Left lung (tissue), 10 donors: Measurements from ENCODE around the gene B9D1. TPM values are rescaled to one million over a fixed set of nuclear protein-coding genes. Genes with fewer than 3 reads are reported as not detected.

ENCODE experiments used
- ATAC-seq: fragments of 200-7000 bp; cut with Tn5 transposase; one replicate; pipeline ENCODE4 v1.9.1; 2020; ENCODE audit warnings: moderate library complexity
- DNase-seq, 4 donors: peaks; one replicate each; pipeline ENCODE4 v3.0.0-alpha.2; 2013 to 2020
- H3K27ac ChIP-seq, 2 donors: fragments of 200-600 bp; sonication (generic) in 1 of 2; one replicate each; pipeline versions ENCODE4 v1.5.0 to v1.8.0; 2020 to 2021
- H3K27me3 ChIP-seq, 2 donors: fragments of 200-600 bp; sonication (generic) in 1 of 2; one replicate each; pipeline versions ENCODE4 v1.5.0 to v1.8.0; 2020 to 2021
- H3K36me3 ChIP-seq, 2 donors: fragments of 200-600 bp; sonication (generic) in 1 of 2; one replicate each; pipeline versions ENCODE4 v1.5.0 to v1.8.0; 2020 to 2021
- H3K4me1 ChIP-seq, 2 donors: fragments of 200-600 bp; one replicate each; pipeline ENCODE4 v1.8.0; 2021
- H3K4me3 ChIP-seq, 2 donors: fragments of 200-600 bp; sonication (generic) in 1 of 2; one replicate each; pipeline versions ENCODE4 v1.5.0 to v1.8.0; 2020 to 2021; ENCODE audit warnings: mild to moderate bottlenecking in 1 of 2
- H3K9me3 ChIP-seq, 2 donors: fragments of 200-600 bp; sonication (generic) in 1 of 2; one replicate each; pipeline versions ENCODE4 v1.5.0 to v1.8.0; 2020 to 2021
- intact Hi-C, 2 donors: fragments of 100-400 bp; cut with DNase I; formaldehyde crosslinking; loops; one replicate each; pipeline versions ENCODE4 v1.11.2 to v1.14.2; 2022
- polyA plus RNA-seq, 6 donors: library from polyadenylated mRNA; unstranded; fragments of 120-200 nt; gene quantifications; one replicate each; pipeline ENCODE4 v1.2.1, GENCODE V29; 2013; ENCODE audit not compliant: insufficient read length in 6 of 6
- total RNA-seq, 2 donors: library from RNA; stranded (reverse); fragmentation: NEBNext Ultra II Directional; extraction: Animal tissue kit (Norgen Biotek cat#: 25700); gene quantifications; one replicate each; pipeline ENCODE4 v1.2.1, GENCODE V29; 2021
- TF ChIP-seq, protein P1 (sequence below), 2 donors: fragments of 200-600 bp; sonication (generic) in 1 of 2; IDR thresholded peaks; one replicate each; pipeline versions ENCODE4 v1.5.0 to v1.8.0; 2021; ENCODE audit warnings: antibody characterized with exemption in 2 of 2
- donor health status: DM: no; HTN: yes; CAD: no.
- donor health status: DM: no; HTN: no; CAD: no.

The B9D1 gene
- total and polyA plus RNA-seq, 8 donors, result 11.4 to 24.1 (median 21.1) TPM

DNA sequence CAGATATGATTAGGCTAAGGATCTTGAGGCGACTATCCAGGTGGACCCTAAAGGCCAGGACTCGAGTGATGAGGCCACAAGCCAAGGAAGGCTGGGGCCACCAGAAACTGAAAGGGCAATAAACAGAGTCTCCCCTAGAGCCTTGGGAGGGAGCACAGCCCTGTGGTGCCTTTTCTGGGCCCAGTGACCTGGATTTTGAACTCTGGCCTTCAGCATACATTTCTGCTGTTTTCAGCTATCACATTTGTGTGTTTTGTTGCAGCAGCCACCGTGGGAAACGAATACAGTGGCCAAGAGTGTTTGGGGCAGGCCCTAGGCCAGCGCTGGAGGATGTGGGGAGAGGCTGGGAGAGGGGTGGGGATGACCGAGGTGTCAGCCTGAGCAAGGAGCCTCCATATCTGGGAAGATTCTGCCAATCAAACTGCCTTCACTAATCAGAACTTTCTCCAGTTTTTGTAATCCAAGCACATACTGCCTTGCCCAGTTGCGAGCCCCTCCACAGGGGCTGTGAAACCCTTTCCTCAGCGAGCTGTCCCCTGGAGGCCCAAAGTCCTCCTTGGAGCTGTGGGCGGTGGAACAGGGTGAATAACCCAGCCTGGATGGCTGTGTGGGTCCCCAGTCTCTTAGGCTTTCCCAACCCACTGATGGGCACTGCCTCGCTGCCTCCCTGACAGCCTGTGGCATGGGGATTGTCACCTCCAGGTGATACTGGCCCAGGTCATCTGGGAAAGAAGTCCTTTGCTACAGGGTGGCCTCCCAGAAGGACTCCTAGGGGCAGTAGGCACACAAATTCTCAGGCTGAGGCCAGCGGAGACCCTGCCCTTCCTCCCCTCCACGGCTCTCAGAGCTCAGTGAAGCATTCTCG is 16.8 kb downstream of the B9D1 start:
- intact Hi-C loops, result no loop called here
- Histone ChIP-seq H3K4me3 (no peak overlapping the region), H3K27me3 (no peaks in the 10 kb centered on the region), H3K27ac (no peak overlapping the region), H3K4me1 (peaks cover 0 to 7% of the 10 kb centered on the region in 2 donors), H3K36me3 (no peaks in the 10 kb centered on the region), H3K9me3 (no peaks in the 10 kb centered on the region)
- DNase-seq (peak in 1 of 4 donors; percentile 39), ATAC-seq (no peak)
- TF ChIP-seq, protein P1, sequence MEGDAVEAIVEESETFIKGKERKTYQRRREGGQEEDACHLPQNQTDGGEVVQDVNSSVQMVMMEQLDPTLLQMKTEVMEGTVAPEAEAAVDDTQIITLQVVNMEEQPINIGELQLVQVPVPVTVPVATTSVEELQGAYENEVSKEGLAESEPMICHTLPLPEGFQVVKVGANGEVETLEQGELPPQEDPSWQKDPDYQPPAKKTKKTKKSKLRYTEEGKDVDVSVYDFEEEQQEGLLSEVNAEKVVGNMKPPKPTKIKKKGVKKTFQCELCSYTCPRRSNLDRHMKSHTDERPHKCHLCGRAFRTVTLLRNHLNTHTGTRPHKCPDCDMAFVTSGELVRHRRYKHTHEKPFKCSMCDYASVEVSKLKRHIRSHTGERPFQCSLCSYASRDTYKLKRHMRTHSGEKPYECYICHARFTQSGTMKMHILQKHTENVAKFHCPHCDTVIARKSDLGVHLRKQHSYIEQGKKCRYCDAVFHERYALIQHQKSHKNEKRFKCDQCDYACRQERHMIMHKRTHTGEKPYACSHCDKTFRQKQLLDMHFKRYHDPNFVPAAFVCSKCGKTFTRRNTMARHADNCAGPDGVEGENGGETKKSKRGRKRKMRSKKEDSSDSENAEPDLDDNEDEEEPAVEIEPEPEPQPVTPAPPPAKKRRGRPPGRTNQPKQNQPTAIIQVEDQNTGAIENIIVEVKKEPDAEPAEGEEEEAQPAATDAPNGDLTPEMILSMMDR (IDR thresholded peaks at IDR 0.05), result no peak

DNA sequence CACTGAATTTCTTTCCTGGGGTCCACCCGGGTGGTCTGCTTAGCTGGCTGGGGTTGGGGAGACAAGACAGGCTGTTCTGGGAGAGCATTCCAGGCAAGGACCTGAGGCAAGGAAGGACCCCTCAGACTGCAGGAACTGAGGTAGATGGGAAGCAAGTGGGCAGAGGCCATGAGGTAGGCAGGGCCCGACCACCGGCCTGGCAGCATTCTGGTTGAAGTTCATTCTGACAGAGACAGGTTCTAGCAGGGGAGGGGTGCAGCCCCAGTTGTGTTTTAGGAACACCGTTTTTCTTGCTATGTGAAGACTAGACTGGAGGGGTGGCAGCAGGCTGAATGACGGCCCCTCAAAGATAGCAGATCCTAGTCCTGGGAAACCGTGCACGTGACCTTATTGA is 17.5 kb downstream of the B9D1 start:
- intact Hi-C loops, result no loop called here
- ATAC-seq, result no peak
- Histone ChIP-seq H3K4me1 (peaks cover 0 to 7% of the 10 kb centered on the region in 2 donors), H3K27ac (no peak overlapping the region), H3K36me3 (no peaks in the 10 kb centered on the region), H3K4me3 (no peak overlapping the region), H3K27me3 (no peaks in the 10 kb centered on the region), H3K9me3 (no peaks in the 10 kb centered on the region)
- no peak for DNase-seq
- TF ChIP-seq, protein P1 (IDR thresholded peaks at IDR 0.05), result no peak

DNA sequence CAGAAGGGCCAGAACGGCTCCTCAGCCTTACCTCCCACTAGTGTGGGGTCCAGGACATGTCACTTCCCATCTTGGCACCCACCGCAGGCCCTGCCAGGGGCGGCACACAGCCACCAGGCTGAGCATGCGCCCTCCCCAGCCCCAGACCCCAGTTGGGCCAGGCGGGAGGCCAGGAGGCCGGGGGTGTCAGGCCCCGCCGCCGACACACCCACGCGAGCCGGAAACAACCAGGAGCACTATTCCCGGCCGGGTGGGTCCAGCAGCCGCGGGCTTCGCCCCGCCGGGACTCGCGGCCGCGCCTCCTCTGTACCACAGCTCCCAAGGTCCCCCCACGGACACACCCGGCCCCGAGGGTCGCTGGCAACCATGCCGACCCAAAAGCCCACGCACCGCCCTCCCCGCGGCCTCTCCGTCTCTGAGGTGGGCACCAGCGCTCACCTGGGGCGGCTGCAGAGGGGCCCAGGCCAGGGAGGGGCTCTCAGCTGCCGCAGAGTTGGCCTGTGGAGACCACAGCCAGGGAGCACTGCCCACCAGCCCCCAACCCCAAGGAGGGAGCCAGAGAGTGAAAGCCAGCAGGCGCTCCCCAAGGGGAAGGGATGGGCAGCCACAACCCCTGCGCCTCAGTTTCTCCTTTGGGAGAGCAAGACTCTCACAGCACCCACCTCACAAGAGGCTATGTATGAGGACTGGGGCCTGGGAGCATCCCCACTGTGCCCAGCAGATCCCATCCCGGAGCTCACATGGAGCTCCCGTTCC is 18.0 kb downstream of the B9D1 start:
- DNase-seq (peak in 1 of 4 donors; percentile 71), ATAC-seq (no peak)
- Histone ChIP-seq H3K27me3 (no peaks in the 10 kb centered on the region), H3K36me3 (no peaks in the 10 kb centered on the region), H3K9me3 (no peaks in the 10 kb centered on the region), H3K4me1 (peaks cover 0 to 7% of the 10 kb centered on the region in 2 donors), H3K4me3 (no peak overlapping the region), H3K27ac (no peak overlapping the region)
- intact Hi-C loops, result no loop called here
- TF ChIP-seq, protein P1 (IDR thresholded peaks at IDR 0.05), result no peak

DNA sequence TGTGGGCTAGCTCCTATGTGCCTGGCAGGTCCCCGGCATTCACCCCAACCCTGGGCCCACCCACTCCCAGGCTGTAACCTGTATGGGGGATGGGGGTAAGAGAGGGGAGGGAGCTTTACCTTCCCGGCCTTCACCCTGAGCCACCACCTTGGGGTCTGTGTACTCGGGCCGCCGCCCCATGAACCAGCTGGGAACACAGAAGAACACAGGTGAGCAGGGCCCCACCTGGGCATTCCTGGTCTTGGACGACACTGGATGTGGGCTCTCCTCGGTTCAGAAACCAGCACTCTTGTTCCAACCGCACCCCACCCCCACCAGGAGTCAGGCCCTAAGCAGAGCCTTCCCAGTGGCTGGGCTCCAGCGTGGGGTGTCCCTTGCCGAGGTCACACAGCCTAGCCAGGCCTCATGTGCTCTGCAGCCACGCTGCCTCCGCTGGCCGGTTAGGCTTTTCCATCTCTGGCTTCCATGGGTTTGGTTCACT is 18.8 kb downstream of the B9D1 start:
- intact Hi-C loops, result no loop called here
- no peak for ATAC-seq

More for the DNA sequence above, 18.8 kb downstream of the B9D1 start:
- Histone ChIP-seq H3K36me3 (no peaks in the 10 kb centered on the region), H3K9me3 (no peaks in the 10 kb centered on the region), H3K27ac (no peak overlapping the region), H3K27me3 (no peaks in the 10 kb centered on the region), H3K4me3 (no peak overlapping the region), H3K4me1 (peaks cover 0 to 7% of the 10 kb centered on the region in 2 donors)
- TF ChIP-seq, protein P1 (IDR thresholded peaks at IDR 0.05), result no peak
- DNase-seq, result no peak
